HG03159 (cell line): ENCODE data around the gene UTS2B.
A peak's percentile ranks its signal among the peaks of the same experiment; 100 is the strongest.

ENCODE experiments used
- ATAC-seq: cut with Tn5 transposase; IDR thresholded peaks from one replicate; pipeline ENCODE4 v1.9.1; 2021; ENCODE audit warnings: mild to moderate bottlenecking, moderate library complexity; ENCODE audit not compliant: unreplicated experiment

Gene UTS2B, protein sequence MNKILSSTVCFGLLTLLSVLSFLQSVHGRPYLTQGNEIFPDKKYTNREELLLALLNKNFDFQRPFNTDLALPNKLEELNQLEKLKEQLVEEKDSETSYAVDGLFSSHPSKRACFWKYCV

DNA sequence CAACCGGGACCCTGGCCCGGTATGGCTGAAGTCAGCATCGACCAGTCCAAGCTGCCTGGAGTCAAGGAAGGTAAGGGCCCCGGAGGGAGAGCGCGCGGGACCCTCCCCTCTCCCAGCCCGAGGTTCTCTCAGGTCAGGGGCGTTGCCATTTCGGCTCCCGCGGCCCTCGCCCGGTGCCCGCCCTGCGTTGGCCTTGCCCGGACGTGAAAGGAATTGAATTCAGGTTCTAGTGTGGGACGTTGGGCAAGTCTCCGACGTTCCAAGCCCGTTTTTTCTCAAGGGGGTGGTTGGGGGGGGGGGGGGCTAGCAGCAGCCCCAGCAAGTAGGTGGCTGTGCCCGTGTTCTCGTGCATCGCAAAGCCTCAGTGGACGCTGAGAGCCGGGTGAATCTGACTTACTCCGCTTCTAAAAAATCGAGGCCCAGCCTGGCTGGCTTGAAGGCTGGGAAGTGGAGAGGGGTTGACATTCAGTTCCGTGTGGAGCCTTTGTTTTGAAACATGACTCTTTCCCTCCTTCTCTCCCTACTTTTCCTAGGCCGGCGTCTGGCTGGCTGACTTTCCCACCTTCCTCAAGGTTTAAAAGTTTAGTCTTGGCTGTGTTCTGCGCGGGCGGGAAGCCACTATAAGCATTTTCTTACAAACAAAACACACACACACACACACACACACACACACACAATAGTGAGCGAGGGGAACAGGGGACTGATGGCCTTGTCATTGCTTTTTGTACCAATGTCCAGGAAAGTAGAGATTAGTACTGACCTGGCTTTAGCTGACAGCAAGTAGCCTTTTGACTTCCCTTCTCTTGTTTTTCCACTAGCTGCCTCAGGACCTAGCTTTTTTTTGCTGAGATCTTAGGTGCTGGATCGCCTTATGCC is at the start of gene UTS2B:
Gene UTS2B (minus strand): TSS at position 873 of the 876 bp plus-strand sequence. CDS start 48,337 bp downstream, outside the sequence.
- ATAC-seq = peak; percentile 31

GRCh38 chr3:191380001-191380400 is 49.7 kb upstream of the UTS2B start:
- ATAC-seq = no peak

GRCh38 chr3:191379446-191379845 is 49.1 kb upstream of the UTS2B start:
- ATAC-seq = no peak

DNA sequence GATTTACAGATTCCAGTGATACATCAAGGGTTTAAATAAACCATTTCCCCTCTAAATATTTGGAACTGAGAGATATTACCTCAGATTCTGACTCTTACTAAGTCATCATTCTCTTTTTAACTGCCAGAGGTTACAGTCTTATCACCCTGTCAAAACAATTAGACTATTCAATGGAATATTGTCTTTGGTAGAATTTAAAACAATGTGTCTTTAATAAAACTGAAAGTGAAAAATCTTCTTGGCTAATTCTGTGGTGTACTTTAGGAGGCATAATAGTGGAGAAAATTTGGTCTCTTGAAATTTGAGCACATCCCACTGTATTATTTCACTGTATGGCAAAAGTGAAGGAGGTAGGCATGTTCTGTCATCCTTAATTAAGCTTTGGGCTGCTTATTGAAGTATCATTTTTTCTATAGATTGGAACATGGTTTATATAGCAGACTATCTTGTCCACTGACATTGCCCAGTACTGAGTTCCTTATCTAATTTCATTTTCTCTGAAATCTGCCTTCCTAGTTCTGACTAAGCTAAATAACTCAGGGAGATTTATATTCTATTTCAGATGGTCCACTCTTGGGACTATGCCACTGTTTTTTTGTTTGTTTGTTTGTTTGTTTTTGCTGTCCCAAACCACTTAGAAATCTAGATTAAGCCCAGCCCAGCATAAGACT is 48.0 kb upstream of the UTS2B start:
- no peak for ATAC-seq

DNA sequence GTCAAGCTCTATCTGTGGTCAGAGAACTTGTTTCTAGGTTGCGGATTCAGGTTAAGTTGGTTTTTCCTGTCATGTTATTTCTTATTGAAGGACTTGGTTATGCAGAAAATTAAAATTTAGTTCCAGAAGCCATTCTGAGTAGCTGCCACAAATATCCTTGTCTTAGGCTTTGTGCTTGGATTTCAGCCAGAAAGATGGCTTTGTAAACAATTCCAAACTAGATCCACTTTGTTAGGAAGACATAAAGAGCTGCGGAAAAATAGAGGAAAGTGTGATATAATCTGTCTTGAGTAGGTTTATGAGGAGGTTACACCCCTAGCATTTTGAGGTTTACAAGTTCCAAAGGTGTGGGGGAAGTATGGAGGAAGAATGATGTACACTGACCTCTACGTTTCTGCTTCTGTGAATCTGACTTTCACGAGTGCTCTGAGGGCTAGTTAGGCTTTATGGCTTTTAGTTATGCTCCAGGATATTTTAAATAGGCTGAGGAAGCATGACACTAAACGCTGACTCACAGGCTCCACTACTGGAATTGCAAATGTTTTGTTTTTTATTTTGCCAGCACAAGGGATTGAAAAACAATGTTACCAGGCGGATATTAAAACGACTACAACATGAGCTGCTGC is 46.3 kb upstream of the UTS2B start:
- ATAC-seq = no peak

- no peak for ATAC-seq
These were observed 43.0 kb upstream of the UTS2B start for GRCh38 chr3:191373327-191373726.

- no peak for ATAC-seq
These were observed 41.8 kb upstream of the UTS2B start for GRCh38 chr3:191372122-191372521.

- no peak for ATAC-seq
These were observed 39.3 kb upstream of the UTS2B start for GRCh38 chr3:191369616-191370010.

DNA sequence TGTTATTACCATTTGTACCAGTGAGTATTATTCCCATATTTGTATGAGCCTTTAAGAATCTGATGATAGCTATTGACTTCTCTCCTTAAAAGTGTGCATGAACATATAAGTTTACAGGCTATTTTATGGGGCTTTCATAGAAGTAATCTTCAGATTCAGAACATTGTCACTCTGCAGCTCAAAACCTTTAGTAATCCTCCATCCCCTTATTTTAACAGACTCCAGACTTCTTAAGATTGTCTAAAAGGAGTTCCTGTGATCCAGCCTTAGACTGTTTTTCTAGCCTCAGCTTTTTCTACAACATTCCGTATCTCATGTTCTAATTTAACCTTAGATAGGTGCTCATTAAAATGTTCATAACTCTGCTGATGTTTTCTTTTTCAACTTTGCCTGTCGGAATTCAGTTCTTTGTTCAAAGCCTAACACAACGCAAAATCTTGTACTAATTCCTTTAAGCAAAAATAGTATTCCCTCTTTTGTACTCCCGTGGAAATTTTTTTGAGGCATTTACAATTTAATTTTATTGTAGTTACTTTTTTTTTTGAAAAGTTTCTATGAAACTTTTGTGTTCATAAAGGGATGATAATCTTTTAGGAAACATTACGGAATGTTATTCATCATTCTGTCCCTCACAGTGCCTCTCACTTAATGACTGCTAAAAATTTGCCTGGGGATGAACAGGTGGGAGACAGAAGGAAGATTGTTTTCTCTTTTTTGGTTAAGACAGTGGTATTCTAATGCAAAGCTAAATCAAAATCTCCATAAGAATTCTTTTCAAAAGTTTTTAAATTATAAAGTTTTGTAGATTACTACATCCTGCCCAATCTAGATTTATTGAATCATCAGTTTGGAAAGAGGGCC is 38.7 kb upstream of the UTS2B start:
- ATAC-seq = no peak

DNA sequence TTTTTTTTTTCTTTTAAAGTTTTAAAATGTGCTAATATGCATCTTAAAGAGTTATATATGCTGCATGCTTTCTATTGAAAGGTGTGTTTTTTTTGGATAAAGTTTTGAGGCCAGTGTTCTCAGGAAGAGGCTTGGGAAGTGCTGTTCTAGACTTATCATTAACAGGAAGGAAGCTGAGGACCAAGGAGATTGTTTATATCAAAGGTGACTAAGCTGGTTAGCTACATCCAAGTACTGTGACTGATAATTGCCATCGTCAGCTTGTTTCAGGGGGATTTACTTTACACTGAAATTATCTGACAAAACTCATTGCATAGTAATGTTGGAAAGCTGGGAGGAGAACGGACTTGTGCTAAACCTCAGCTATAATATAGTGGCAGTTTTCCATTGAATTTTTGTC is 36.3 kb upstream of the UTS2B start:
- ATAC-seq = no peak

DNA sequence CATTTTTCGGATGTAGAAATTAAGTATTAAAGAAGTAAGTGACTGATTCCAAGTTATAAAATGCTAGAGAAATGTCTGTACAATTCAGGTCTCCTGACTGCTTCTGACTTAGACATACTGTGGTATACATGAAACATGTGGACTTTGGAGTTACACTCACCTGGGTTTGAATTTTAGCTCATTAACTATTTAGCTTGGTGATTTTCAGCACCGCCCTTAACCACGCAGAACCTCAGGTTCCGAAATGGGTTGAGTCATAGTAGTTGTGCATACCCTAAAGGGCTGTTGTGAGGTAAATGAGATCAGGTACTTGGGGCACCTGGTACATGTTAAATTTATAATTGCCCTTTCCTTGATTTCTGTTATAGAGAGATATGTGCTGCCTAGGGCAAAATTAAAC is 32.9 kb upstream of the UTS2B start:
- no peak for ATAC-seq

- ATAC-seq = no peak
These were observed 32.3 kb upstream of the UTS2B start for GRCh38 chr3:191362524-191363090.

DNA sequence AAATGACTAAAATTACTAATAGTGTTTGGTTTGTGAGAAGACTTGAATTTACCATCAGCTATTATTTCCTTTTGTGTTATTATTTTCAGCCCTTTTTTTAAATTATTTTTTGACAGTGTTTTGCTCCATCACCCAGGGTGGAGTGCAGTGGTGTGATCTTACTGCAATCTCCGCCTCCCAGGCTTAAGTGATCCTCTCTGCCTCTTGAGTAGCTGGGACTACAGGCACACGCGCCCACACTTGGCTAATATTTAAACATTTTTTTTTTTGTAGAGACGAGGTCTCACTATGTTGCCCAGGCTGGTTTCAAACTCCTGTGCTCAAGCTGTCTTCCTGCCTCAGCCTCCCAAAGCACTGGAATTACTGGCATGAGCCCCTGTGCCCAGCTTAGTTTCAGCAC is 31.7 kb upstream of the UTS2B start:
- no peak for ATAC-seq

DNA sequence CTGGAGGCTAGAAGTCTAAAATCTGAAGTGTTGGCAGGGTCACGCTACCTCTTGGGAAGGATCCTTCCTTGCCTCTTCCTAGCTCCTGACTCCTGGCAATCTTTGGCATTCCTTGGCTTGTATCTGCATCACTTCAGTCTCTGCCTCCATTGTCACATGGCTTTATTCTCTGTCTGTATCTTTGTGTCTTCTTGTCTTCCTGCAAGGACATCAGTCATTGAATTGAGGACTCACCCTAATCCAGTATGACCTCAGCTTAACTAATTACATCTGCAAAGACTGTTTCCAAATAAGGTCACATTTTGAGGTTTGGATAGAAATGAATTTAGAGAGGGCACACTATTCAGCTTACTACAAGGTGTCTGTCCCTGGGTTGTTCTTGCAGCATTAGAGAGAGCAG is 31.1 kb upstream of the UTS2B start:
- ATAC-seq = no peak

DNA sequence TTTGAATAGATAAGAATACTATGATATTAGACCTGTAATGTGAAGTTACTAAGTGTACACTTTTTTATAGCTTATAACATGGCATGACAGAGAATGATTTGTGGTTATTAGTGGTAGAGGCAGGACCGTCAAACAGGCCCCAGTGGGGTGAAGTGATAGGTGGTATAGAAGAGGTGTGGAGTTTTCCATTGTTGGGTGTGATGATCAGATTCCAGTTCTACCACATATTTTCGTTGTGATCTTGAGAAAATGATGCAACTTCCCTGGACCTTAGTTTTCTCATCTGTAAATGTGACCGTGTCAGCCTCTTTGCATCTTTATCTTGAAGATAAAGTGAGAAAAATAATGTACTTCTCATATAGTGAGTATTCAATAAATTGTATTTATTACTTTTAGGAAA is 30.3 kb upstream of the UTS2B start:
- ATAC-seq = no peak

GRCh38 chr3:191358929-191359328 is 28.6 kb upstream of the UTS2B start:
- ATAC-seq = no peak

GRCh38 chr3:191357909-191358308 is 27.6 kb upstream of the UTS2B start:
- no peak for ATAC-seq

- ATAC-seq = no peak
These were observed 26.5 kb upstream of the UTS2B start for GRCh38 chr3:191356631-191357439.

GRCh38 chr3:191355406-191355805 is 25.1 kb upstream of the UTS2B start:
- ATAC-seq = peak; percentile 82
